HL-60 (cell line): ENCODE data around the gene SORCS2.

Experiments used
- GABPA ChIP-seq: IDR thresholded peaks from 2 replicates; pipeline ENCODE4 v1.6.1; 2012; ENCODE audit warnings: low read depth
- TF ChIP-seq, protein P1 (sequence below): IDR thresholded peaks from one replicate; pipeline ENCODE4 v1.5.1; 2011; ENCODE audit warnings: low read length, control low read depth, inconsistent platforms; ENCODE audit not compliant: insufficient read depth

DNA sequence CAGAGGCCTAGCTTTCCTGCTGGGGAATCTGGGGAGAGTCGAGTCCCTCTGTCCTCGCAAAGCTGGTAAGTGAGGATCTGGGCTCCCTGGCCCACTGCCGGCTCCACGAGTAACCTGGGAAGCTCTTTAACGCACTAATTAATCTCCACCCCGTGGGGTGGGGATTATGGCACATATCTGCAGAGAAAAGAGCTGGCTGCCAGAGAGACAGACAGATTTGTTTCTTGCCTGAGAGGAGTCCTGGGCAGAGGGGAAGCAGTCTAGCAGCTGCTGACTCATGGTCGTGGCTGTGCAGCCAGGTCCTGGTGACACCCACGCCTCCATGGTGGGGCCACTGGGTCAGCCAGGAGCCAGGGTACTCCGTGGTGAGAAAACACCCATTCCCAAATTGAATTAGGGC lies 14.0 kb downstream of the SORCS2 start:
- TF ChIP-seq, protein P1, sequence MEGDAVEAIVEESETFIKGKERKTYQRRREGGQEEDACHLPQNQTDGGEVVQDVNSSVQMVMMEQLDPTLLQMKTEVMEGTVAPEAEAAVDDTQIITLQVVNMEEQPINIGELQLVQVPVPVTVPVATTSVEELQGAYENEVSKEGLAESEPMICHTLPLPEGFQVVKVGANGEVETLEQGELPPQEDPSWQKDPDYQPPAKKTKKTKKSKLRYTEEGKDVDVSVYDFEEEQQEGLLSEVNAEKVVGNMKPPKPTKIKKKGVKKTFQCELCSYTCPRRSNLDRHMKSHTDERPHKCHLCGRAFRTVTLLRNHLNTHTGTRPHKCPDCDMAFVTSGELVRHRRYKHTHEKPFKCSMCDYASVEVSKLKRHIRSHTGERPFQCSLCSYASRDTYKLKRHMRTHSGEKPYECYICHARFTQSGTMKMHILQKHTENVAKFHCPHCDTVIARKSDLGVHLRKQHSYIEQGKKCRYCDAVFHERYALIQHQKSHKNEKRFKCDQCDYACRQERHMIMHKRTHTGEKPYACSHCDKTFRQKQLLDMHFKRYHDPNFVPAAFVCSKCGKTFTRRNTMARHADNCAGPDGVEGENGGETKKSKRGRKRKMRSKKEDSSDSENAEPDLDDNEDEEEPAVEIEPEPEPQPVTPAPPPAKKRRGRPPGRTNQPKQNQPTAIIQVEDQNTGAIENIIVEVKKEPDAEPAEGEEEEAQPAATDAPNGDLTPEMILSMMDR: no peak
- no peak for TF ChIP-seq GABPA
